Adipose tissue (tissue), 3 donors: ENCODE results near the gene WDR18. TPM values are rescaled to one million over a fixed set of nuclear protein-coding genes. Genes with fewer than 3 reads are reported as not detected.

Experiments used
- H3K27ac ChIP-seq: one replicate; pipeline ENCODE4 v1.5.1; 2013; ENCODE audit warnings: low read depth, low read length
- WGBS, 3 donors: extraction: QIAGEN DNeasy Blood & Tissue Kit; methylation state at CpG; one replicate each; pipeline ENCODE4 v1.1.7; 2013; 5-methylcytosine and 5-hydroxymethylcytosine counted together
- polyA plus RNA-seq, 3 donors: library from polyadenylated mRNA; stranded (reverse); fragments of 200-250 nt; gene quantifications; one replicate each; pipeline ENCODE4 v1.2.3, GENCODE V29; 2013
- donor health status: healthy with polysubstance abuse.
- donor health status: Bipolar disorder and iron deficiency.
- donor health status: healthy.

WDR18 gene
- polyA plus RNA-seq, 3 donors: 26.7 to 33.5 (median 30.9) TPM

DNA sequence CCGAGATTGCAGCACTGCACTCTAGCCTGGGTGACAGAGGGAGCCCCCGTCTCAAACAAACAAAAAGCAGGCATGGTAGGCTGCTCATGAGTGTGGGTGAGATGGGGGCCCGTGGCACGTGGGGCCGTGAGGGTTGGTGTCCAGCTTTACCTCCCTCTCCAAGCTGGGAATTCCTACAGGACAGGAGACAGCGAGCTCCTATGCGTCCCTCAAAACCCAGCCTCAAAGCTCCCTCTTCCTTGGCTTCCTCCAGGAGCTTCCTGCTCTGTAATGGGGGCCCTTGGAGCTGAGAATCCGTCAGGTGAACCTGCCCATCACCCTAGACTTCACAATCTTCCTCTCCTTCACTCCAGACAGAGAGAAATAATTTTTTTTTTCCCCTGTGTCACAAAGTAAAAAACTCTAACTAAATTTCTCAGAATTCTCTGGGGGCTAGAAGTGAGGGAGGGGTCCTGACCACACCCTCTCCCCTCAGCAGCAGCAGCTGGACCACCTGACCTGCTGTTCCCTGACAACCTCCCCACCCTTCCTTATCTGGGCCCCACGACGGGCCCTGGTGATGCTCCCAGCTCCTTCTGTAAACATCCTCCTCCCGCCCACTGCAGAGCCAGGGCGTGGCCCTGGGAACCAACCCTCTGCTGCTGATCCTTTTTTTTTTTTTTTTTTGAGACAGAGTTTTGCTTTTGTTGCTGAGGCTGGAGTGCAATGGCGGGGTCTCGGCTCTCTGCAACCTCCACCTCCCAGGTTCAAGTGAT lies 22.1 kb upstream of the WDR18 start:
- 69 to 77% (median 73%) methylated on average over 14 of the region's 14 CpGs for WGBS, 3 donors
- no peak overlapping the region for H3K27ac ChIP-seq

DNA sequence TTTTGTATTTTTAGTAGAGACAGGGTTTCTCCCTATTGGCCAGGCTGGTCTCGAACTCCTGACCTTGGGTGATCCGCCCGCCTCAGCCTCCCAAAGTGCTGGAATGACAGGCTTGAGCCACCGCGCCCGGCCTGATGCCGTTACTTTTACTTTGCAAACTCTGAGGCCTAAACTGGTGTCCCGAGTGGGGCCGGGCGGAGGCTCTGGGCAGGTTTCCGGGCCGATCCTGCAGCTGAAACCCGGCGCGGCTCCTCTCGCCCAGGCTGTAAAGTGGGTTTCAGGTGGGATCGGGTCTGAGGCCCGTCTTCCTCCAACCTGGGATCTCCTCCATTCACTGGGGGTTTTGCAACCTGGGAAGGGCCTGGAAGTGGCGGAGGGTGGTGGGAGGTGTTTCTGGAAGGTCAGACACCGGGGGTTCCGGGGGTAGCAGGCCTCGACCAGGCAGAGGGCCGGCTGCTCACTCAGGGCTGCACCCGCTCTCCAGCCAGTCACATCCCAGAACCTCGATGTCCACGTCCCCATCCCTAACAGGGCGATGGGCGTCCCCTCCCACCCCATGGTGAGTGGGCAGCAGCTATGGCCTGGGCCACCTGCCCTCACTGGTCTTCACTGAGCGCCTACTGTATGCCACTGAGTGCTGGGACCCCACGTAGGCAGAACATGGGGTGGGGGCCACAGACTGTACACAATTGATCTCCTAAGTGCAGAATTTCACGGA lies 21.3 kb upstream of the WDR18 start:
- 88 to 91% (median 88%) methylated on average over 31 of the region's 31 CpGs for WGBS, 3 donors
- H3K27ac ChIP-seq: no peak overlapping the region

DNA sequence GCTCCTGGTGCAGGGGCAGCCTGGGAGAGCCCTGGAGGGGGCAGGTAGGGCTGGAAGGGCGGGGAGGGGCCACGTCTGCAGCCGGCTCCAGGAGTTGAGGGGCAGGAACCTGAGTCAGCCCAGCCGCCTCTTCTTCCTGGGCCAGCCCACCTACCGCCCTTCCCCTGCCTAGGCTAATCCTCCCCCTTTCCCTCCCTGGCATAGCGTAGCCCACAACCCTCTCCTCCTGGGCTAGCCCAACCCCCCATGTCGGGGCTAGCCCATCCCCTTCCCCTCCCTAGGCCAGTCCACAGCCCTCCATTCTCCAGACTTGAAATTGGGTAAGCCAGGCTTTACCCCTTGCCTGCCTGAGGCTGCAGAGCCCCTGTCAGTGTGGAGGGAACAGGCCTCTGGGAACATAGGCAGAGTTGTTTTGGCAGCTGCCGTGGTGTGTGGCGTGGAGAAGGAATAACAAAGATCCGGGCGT lies 20.6 kb upstream of the WDR18 start:
- WGBS, 3 donors: 80 to 93% (median 81%) methylated on average over 10 to 11 of the region's 11 CpGs
- H3K27ac ChIP-seq: no peak overlapping the region

DNA sequence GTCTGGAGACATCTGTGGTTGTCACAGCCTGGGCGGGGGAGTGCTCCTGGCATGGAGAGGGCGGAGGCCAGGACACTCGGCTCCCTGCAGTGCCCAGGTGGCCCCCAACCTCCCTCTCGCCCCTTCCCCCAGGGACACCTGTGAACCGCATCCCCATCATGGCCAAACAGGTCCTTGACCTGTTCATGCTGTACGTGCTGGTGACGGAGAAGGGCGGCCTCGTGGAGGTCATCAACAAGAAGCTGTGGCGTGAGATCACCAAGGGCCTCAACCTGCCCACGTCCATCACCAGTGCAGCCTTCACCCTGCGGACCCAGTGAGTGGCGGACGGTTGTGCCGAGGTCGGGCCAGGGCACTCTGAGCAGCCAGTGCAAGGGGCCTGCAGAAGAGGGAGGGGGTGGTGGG lies 20.0 kb upstream of the WDR18 start:
- no peak overlapping the region for H3K27ac ChIP-seq
- 95% methylated on average over 16 of the region's 16 CpGs for whole genome bisulfite sequencing, 3 donors

DNA sequence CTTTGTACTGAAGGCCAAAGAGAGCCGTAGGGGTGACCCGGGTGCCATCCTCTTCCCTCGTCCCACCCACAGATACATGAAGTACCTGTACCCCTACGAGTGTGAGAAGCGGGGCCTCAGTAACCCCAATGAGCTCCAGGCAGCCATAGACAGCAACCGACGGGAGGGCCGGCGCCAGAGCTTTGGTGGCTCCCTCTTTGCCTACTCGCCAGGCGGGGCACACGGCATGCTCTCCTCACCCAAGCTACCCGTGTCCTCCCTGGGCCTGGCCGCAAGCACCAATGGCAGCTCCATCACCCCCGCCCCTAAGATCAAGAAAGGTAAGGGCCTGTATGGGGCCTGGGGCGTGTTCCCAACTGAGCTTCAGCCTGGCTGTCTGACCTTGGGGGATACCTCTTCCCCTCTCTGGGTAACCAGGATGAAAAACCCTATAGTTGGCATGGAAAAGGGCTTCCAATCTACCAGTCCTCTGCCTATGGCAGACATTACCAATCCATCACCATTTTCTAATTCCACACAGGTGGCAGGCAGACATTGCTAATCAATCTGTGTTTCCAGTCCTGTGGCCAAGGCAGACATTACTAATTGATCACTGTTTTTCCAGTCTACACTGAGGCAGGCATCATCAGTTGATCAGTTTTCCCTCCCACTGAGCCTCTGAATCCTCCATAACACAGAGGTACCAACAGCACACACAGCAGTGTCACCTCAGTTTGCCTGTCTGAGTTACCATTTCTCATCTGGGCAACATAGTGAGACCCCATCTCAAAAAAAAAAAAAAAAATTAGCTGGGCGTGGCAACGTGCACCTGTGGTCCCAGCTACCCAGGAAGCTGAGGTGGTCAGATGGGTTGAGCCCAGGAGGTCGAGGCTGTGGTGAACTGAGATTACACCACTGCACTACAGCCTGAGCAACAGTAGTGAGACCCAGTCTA lies 19.1 kb upstream of the WDR18 start:
- 96 to 99% (median 98%) methylated on average over 19 of the region's 19 CpGs for WGBS, 3 donors
- H3K27ac ChIP-seq: no peak overlapping the region

DNA sequence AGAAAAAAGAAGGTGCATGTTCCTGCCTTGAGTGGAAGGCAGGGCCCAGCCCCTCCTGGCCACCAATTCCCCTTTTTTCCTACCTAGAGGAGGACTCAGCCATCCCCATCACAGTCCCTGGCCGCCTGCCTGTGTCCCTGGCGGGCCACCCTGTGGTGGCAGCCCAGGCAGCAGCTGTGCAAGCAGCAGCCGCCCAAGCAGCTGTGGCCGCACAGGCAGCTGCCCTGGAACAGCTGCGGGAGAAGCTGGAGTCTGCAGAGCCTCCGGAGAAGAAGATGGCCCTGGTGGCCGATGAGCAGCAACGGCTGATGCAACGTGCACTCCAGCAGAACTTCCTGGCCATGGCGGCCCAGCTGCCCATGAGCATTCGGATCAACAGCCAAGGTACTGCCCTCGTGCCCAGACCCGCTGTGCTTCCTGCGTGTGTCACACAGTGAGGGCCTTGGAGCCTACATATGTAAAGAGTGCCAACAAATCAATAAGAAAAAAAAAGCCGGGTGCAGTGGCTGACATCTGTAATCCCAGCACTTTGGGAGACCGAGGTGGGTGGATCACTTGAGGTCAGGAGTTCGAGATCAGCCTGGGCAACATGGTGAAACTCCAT lies 17.6 kb upstream of the WDR18 start:
- H3K27ac ChIP-seq: no peak overlapping the region
- 92 to 95% (median 93%) methylated on average over 16 to 17 of the region's 17 CpGs for WGBS, 3 donors

DNA sequence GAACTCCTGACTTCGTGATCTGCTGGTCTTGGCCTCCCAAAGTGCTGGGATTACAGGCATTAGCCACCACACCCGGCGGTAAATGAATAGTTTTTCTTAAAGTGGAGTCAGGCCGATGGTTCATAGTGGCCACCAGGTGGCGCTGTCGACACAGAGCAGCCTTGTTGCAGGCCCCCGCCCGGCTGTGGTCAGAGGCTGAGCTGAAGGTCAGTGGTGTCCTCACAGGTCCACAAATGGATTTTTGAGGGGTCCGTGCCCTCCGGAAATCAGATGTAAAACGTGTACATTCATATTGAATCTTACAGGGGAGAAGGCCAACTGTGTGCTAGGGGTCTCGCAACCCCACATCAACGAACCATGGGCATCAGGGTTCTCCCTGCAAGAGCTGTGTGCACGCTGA lies 13.4 kb upstream of the WDR18 start:
- H3K27ac ChIP-seq: no peak overlapping the region
- WGBS, 3 donors: 92 to 95% (median 94%) methylated on average over 14 of the region's 14 CpGs

DNA sequence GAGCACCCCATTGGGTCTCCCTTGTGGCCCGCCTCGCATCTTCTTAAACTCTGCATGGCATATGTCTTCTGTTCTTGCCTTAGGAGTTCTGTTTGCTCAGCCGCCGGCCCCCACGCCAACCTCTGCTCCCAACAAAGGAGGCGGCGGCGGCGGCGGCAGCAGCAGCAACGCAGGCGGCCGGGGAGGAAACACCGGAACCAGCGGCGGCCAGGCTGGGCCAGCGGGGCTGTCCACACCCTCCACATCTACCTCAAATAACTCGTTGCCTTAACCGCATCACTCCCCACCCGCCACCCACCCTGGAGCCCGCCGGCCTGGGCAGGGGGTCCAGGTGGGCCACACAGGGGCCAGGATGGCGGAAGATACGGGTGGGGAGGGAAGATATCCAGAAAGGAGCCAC lies 12.3 kb upstream of the WDR18 start:
- no peak overlapping the region for H3K27ac ChIP-seq
- 94 to 97% (median 97%) methylated on average over 24 of the region's 24 CpGs for WGBS, 3 donors

DNA sequence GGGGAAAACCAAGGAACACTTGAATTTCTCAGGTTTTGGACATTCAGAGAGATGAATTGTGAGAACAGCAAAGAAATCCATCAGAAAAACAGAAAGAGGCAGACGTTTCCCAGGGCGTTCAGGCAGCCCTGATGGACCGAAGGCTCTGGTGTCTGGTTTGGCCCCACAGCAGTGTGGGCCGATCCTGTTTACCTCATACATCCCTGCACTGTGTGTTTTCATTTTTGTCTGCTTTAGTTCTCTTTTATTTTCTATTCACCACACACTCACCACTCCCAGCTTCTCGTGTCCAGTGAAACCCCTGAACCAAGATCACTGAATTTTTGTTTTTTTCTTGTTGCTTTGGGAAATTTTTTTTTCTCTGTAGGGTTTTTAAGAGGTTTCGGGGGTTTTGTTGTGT lies 11.9 kb upstream of the WDR18 start:
- no peak overlapping the region for H3K27ac ChIP-seq
- WGBS, 3 donors: 96 to 98% (median 98%) methylated on average over 6 of the region's 6 CpGs

DNA sequence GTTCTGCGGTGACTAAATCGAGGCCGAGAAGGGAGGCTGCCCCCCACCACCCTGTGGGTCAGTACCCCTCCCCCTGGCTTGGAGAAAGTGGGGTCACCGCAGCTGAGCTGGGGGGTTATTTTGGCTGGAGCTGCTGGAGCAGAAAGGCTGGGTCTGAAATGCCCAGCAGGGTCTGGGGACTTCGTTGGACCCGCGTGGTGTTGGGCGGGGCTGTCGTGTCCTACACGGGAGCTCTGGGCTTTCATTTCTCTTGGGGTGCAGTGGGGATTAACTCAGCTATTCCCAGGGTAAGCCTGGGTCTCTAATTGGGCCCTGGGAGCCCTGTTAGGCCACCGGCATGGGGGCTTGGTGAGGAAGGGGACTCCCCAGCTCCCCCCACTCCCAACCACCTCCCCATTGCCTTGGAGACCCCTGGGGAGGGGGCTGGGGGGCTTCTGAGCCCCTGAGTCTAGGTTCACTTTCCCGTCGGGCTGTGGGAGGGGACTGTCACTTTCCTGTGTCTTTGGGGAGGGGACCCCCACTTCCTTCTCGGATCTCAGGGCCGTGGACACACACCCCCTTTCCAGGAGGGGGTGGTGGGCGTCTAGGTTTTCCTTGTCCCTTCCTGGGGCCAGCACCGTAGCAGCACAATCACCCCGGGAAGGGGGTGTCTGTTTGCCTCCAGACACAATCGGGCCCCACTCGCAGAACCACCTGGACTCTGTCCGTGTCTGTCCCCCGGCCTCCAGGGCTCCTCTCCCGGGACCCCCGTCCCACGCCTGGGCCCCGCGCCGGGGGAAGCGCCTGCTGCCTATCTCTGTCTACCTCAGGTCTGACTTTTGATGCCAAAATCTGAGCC lies 10.2 kb upstream of the WDR18 start:
- WGBS, 3 donors: 79 to 86% (median 82%) methylated on average over 27 to 29 of the region's 29 CpGs

DNA sequence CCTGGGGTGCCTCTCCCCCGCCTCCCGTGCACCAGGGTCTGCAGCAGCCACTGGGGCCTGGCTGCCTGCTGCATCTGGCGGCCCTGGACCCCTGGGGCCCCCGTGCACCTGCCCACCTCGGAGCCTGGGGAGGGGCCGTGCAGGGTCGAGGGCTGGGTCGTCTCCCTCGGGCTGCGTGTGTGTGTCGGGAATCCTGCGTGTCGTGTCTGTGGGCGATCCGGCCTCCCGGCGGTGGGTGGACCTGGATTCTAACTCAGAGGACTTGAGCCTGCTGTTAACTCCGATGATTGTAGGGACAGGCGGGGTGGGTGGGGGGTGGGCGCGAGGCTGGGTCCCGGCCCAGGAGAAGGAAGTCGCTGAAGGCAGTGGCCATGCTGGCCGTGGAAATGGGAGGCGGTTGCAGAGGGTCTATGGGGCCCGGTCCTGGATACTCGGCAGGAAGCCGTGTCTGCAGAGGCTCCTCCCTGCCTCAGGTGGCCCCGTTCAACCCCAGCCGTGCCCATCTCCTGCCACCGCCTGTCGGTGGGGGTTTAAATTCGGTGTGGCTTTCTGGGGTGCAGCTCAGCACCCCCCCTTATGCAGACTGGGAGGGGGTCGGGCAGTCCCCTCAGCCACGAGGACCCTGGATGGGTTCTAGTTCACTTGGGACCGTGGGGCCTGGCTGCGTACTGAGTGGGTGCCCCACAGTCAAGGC lies 9.4 kb upstream of the WDR18 start:
- no peak overlapping the region for H3K27ac ChIP-seq
- WGBS, 3 donors: 79 to 81% (median 81%) methylated on average over 35 to 37 of the region's 37 CpGs

More for the DNA sequence above, 10.2 kb upstream of the WDR18 start:
- no peak overlapping the region for H3K27ac ChIP-seq

DNA sequence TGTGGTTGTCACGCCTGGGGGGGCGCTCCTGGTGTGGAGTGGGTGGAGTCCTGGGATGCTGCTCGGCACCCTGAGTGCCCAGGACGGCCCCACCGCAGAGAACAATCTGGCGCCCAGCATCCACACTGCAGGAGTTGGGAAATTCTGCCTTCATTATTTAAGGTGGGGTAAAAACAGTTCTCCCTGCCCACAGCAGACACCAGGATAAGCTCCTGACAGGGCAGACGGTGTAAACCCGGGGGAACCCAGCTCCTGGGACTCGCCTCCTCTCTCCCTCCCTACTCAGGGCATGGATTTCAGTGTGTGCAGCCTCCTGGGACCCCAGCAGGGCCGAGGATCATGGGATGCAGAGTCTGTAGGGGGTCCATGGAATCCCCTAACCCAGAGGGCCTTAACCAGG lies 7.7 kb upstream of the WDR18 start:
- no peak overlapping the region for H3K27ac ChIP-seq
- 76 to 85% (median 85%) methylated on average over 9 to 10 of the region's 10 CpGs for WGBS, 3 donors

DNA sequence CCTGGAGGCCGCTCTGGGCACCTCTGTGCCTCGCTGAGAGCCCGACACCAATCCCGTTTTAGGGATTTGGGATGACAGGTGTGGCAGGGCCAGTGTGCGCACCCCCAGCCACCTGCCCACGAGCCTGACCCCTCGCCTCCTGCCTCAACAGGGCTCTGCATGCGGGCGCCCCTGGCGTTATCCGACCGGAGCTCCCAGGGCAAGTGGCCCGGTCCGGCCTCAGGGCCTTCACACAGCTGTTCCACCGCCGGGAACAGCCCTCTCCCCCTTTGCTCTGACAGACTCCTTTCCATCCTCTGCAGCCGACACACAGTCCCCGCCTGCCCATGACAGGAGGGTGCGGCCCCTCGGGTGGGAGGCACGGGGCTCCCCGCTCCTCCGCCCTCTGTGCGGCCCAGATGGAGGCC lies 7.1 kb upstream of the WDR18 start:
- WGBS, 3 donors: 83 to 86% (median 84%) methylated on average over 17 to 24 of the region's 24 CpGs
- H3K27ac ChIP-seq: no peak overlapping the region

DNA sequence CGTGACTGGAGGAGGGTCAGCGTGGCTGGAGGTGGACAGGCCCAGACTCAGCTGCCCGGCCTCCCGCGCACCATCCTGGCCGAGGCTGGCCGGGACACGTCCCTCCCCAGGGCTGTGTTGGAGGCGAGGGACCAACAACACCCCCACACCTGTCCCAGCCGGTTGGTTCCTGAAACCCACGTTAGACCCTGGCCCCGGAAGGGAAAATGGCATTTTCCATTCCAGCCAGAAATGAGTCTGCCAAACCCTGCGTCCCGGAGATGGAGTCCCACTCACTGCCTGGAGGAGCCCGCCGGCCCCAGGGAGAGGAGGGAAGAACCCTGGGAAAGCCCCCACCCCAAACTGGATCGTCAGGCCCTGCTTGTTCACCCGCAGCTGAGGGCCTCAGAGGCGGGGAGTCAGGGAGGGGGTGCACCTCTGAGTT lies 4.8 kb upstream of the WDR18 start:
- no peak overlapping the region for H3K27ac ChIP-seq
- 67 to 81% (median 67%) methylated on average over 13 to 19 of the region's 19 CpGs for WGBS, 3 donors

DNA sequence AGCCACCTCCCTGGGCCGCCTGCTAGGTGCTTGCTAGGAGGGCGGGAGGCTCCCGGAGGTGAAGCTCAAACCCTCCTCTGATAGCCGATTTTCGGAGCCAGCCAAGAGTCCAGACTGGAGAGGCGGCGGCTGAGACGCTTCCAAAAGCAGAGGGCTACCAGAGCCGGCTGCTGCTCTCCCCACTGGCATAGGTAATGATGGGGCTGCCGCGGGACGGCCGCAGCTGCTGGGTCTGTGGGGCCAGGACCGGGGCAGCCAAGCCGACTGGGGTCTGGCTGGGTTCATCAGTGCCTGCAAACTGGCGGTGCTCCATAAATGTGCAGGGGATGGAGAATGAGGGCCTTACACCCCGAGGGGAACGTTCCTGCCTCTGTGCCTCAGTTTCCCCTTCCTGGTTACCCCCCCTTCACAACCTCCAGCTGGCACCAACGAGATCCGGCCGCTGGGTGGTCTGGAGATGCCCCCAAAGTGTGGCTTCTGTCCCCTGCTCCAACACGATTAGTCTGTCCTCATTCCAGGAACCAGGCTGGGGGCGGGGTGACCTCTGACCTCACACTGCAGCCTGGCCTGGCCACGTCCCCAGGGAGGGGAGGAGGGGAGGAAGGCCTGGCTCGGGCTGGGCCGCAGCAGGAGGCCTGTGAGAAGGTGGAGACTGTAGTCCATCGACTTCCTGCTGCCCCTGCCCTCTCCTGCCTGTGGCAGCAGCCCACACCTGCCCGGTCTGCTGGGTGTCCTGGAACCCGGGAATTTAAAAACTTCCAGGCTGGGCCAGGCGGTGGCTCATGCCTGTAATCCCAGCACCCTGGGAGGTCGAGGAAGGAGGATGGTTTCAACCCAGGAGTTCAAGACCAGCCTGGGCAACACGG lies 3.8 kb upstream of the WDR18 start:
- WGBS, 3 donors: 38 to 44% (median 41%) methylated on average over 32 of the region's 32 CpGs
- H3K27ac ChIP-seq: no peak overlapping the region

DNA sequence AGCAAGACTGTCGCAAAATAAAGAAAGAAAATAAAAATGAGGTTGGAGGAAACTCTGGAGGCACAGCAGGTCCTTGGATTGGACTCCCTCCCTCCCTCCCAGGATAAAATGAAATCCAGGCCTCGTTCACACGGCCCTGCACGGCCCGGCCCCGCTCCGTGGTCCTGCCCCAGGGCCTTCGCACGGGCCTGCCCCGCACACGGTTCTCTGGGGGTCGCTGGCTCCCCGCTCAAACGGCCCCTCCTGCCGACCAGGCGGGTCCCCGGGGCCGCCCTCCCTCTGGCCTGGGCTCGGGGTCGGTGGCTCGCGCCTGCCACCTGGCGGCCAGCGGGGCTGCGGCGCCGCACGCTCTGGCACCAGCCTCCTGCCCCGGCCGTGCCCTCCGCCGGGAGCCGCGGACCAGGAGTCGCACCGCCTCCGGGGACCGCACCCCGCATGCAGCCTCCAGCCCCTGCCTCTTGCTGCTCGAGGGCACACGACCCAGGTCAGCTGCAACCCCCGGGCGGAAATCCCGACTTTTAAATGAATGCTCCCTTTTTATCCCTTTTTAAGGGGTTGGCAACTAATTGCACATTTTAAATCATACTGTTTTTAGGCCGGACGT lies 1.5 kb upstream of the WDR18 start:
- WGBS, 3 donors: 1% methylated on average over 35 to 46 of the region's 46 CpGs
- no peak overlapping the region for H3K27ac ChIP-seq
